H1 (cell line): ENCODE measurements around the gene GRAMD1B. TPM values are rescaled to one million over a fixed set of nuclear protein-coding genes. Genes with fewer than 3 reads are reported as not detected.

Source experiments
- CTCF ChIA-PET: fragments of 300-600 bp; sonication (Branson Sonifier 250); formaldehyde crosslinking; loops from one replicate; lab custom pipeline; 2021; ENCODE audit not compliant: partially characterized antibody; lab: Charles Lee
- POLR2A ChIA-PET: fragments of 300-600 bp; sonication (Branson Sonifier 250); formaldehyde crosslinking; loops from one replicate; lab custom pipeline; 2021; ENCODE audit warnings: inconsistent platforms; ENCODE audit not compliant: partially characterized antibody; lab: Charles Lee
- DNase-seq, 2 experiments: peaks; one replicate each; pipeline versions ENCODE4 v3.0.0 to v3.0.0-alpha.2; 2010 to 2022; ENCODE audit warnings: low spot score in 2 of 2, low read depth in 1 of 2, mixed read lengths in 1 of 2
- FAIRE-seq: peaks from 2 replicates; lab custom pipeline; 2011; peaks lifted over from hg19 to GRCh38; lab: Jason Lieb, UNC
- H2AFZ ChIP-seq: 2 replicates; pipeline ENCODE4 v1.8.1; 2012; ENCODE audit warnings: low read length, inconsistent platforms
- H2AK5ac ChIP-seq: 2 replicates; pipeline ENCODE4 v1.6.1; 2013; ENCODE audit warnings: low read depth, low read length
- H2BK120ac ChIP-seq: replicated peaks from 2 replicates; pipeline ENCODE3; 2013; ENCODE audit warnings: low read depth, low read length, inconsistent platforms
- H2BK12ac ChIP-seq: 2 replicates; pipeline ENCODE4 v1.6.1; 2013; ENCODE audit warnings: low read depth, low read length
- H2BK15ac ChIP-seq: 2 replicates; pipeline ENCODE4 v1.6.1; 2013; ENCODE audit warnings: low read length
- H2BK20ac ChIP-seq: 2 replicates; pipeline ENCODE4 v1.6.1; 2013; ENCODE audit warnings: low read length
- H2BK5ac ChIP-seq: 2 replicates; pipeline ENCODE4 v1.6.1; 2013; ENCODE audit warnings: low read depth, low read length
- H3K14ac ChIP-seq: 2 replicates; pipeline ENCODE4 v1.6.1; 2013; ENCODE audit warnings: inconsistent platforms; ENCODE audit not compliant: insufficient read length
- H3K18ac ChIP-seq: 2 replicates; pipeline ENCODE4 v1.6.1; 2013; ENCODE audit warnings: low read length; ENCODE audit errors: extremely low read depth
- H3K23ac ChIP-seq: 2 replicates; pipeline ENCODE4 v1.6.1; 2013; ENCODE audit warnings: inconsistent platforms; ENCODE audit not compliant: insufficient read length
- H3K23me2 ChIP-seq: 2 replicates; pipeline ENCODE4 v1.6.1; 2013; ENCODE audit warnings: low read depth, low read length
- H3K27ac ChIP-seq: 2 replicates; pipeline ENCODE4 v1.6.1; 2011; ENCODE audit warnings: low read depth, low read length, inconsistent platforms
- H3K27me3 ChIP-seq, 4 experiments: replicated peaks in 1 of 4; 1 replicate in 1 of 4; 2 replicates in 3 of 4; pipeline versions ENCODE4 v1.6.1 to v1.8.1; 2011 to 2013; ENCODE audit warnings: low read length in 3 of 4, mild to moderate bottlenecking in 3 of 4, inconsistent platforms in 2 of 4, mixed read lengths in 2 of 4, moderate library complexity in 1 of 4; ENCODE audit not compliant: control insufficient read depth in 3 of 4, insufficient read depth in 3 of 4; ENCODE audit errors: extremely low read depth in 1 of 4
- H3K36me3 ChIP-seq, 4 experiments: 2 replicates each; pipeline versions ENCODE4 v1.6.1 to v1.8.1; 2011 to 2013; ENCODE audit warnings: mild to moderate bottlenecking in 4 of 4, low read length in 3 of 4, moderate library complexity in 2 of 4, control low read depth in 1 of 4, inconsistent platforms in 1 of 4; ENCODE audit not compliant: insufficient read depth in 4 of 4, control insufficient read depth in 2 of 4
- H3K4ac ChIP-seq: replicated peaks from 2 replicates; pipeline ENCODE3; 2013; ENCODE audit warnings: low read length, low read depth, mixed read lengths, inconsistent platforms; ENCODE audit not compliant: insufficient read length
- H3K4me1 ChIP-seq, 4 experiments: replicated peaks in 1 of 4; 1 replicate in 1 of 4; 2 replicates in 3 of 4; pipeline versions ENCODE4 v1.6.1 to v1.8.1; 2011 to 2013; ENCODE audit warnings: low read length in 3 of 4, inconsistent platforms in 2 of 4, mixed read lengths in 1 of 4; ENCODE audit not compliant: insufficient read depth in 4 of 4, control insufficient read depth in 3 of 4
- H3K4me2 ChIP-seq, 2 experiments: 2 replicates each; pipeline versions ENCODE4 v1.6.1 to v1.8.1; 2011 to 2013; ENCODE audit warnings: low read depth in 2 of 2, low read length in 2 of 2, control low read depth in 1 of 2, inconsistent platforms in 1 of 2, mild to moderate bottlenecking in 1 of 2; ENCODE audit not compliant: insufficient read depth in 1 of 2
- H3K4me3 ChIP-seq, 4 experiments: fragments of 200-600, 300-600 bp in 1 of 4; sonication (generic), shearing (Covaris generic), sonication (Bioruptor Twin) in 1 of 4; 2 replicates each; pipeline versions ENCODE4 v1.5.1 to v1.8.1; 2011 to 2016; ENCODE audit warnings: low read length in 4 of 4, low read depth in 3 of 4, control low read depth in 2 of 4, inconsistent platforms in 2 of 4, mild to moderate bottlenecking in 2 of 4, mixed read lengths in 1 of 4, moderate library complexity in 1 of 4; ENCODE audit not compliant: insufficient read depth in 2 of 4; ENCODE audit errors: extremely low read depth in 1 of 4
- H3K56ac ChIP-seq: replicated peaks from 2 replicates; pipeline ENCODE3; 2013; ENCODE audit warnings: low read depth, mild to moderate bottlenecking, mixed read lengths, low read length, inconsistent platforms; ENCODE audit not compliant: insufficient read length
- H3K79me1 ChIP-seq: 2 replicates; pipeline ENCODE4 v1.6.1; 2013; ENCODE audit warnings: low read depth, low read length, control low read depth
- H3K79me2 ChIP-seq, 2 experiments: 2 replicates each; pipeline versions ENCODE4 v1.6.1 to v1.8.1; 2012 to 2013; ENCODE audit warnings: low read length in 2 of 2, mild to moderate bottlenecking in 2 of 2, inconsistent platforms in 1 of 2; ENCODE audit not compliant: insufficient read depth in 2 of 2, control insufficient read depth in 1 of 2
- H3K9ac ChIP-seq, 4 experiments: replicated peaks in 1 of 4; 1 replicate in 1 of 4; 2 replicates in 3 of 4; pipeline versions ENCODE4 v1.6.1 to v1.8.1; 2011 to 2013; ENCODE audit warnings: low read depth in 3 of 4, low read length in 3 of 4, control low read depth in 2 of 4, mild to moderate bottlenecking in 2 of 4, moderate library complexity in 2 of 4, inconsistent platforms in 1 of 4; ENCODE audit errors: extremely low read depth in 1 of 4
- H3K9me3 ChIP-seq, 2 experiments: 2 replicates each; pipeline versions ENCODE4 v1.6.1 to v1.8.1; 2012 to 2013; ENCODE audit warnings: mild to moderate bottlenecking in 2 of 2, moderate library complexity in 2 of 2, control low read depth in 1 of 2, inconsistent platforms in 1 of 2, low read depth in 1 of 2, low read length in 1 of 2, mixed read lengths in 1 of 2; ENCODE audit not compliant: insufficient read depth in 2 of 2
- H4K20me1 ChIP-seq, 2 experiments: replicated peaks in 1 of 2; 2 replicates each; pipeline versions ENCODE3 to v1.8.1; 2011 to 2013; ENCODE audit warnings: inconsistent platforms in 2 of 2, low read length in 2 of 2, mild to moderate bottlenecking in 1 of 2; ENCODE audit not compliant: insufficient read depth in 2 of 2, control insufficient read depth in 1 of 2
- H4K5ac ChIP-seq: 2 replicates; pipeline ENCODE4 v1.6.1; 2013; ENCODE audit warnings: low read length, low read depth, mixed read lengths, inconsistent platforms; ENCODE audit not compliant: insufficient read length
- H4K8ac ChIP-seq: 2 replicates; pipeline ENCODE4 v1.8.0; 2013; ENCODE audit warnings: mild to moderate bottlenecking, moderate library complexity, low read length, inconsistent platforms; ENCODE audit not compliant: insufficient read depth; ENCODE audit errors: extremely low read depth
- H4K91ac ChIP-seq: replicated peaks from 2 replicates; pipeline ENCODE3; 2013; ENCODE audit warnings: low read length, mixed read lengths, inconsistent platforms; ENCODE audit not compliant: insufficient read length
- BACH1 ChIP-seq: IDR thresholded peaks from 2 replicates; pipeline ENCODE4 v1.6.1; 2012; ENCODE audit warnings: low read length, improper control_type of control experiment
- CREB1 ChIP-seq: IDR thresholded peaks from 2 replicates; pipeline ENCODE4 v1.6.1; 2012; ENCODE audit warnings: inconsistent platforms
- EP300 ChIP-seq, 2 experiments: IDR thresholded peaks; 1 replicate in 1 of 2; 2 replicates in 1 of 2; pipeline ENCODE4 v1.6.1; 2011 to 2012; ENCODE audit warnings: low read depth in 2 of 2, low read length in 2 of 2, mild to moderate bottlenecking in 2 of 2, borderline replicate concordance in 1 of 2, inconsistent platforms in 1 of 2, moderate library complexity in 1 of 2
- RAD21 ChIP-seq, 2 experiments: IDR thresholded peaks in 1 of 2; conservative IDR thresholded peaks in 1 of 2; 2 replicates each; pipeline ENCODE4 v1.6.1; 2011; ENCODE audit warnings: low read depth in 2 of 2, low read length in 2 of 2, improper control_type of control experiment in 1 of 2, inconsistent platforms in 1 of 2, mild to moderate bottlenecking in 1 of 2, moderate library complexity in 1 of 2
- SAP30 ChIP-seq: fragments of 300-600 bp; sonication (generic); IDR thresholded peaks from 2 replicates; pipeline ENCODE4 v1.7.1; 2012; ENCODE audit warnings: low read length, moderate library complexity, mild to moderate bottlenecking, inconsistent platforms; ENCODE audit not compliant: insufficient read depth, insufficient replicate concordance
- SIRT6 ChIP-seq: IDR thresholded peaks from one replicate; pipeline ENCODE4 v1.7.1; 2012; ENCODE audit warnings: low read length, inconsistent platforms
- TAF7 ChIP-seq: optimal IDR thresholded peaks from 2 replicates; pipeline ENCODE3; 2011; ENCODE audit warnings: low read depth, mild to moderate bottlenecking, inconsistent platforms, low read length, moderate library complexity, borderline replicate concordance
- TEAD4 ChIP-seq: IDR thresholded peaks from 2 replicates; pipeline ENCODE4 v1.6.1; 2012; ENCODE audit warnings: low read depth, low read length, inconsistent platforms, mixed read lengths
- WGBS, 2 experiments: shearing (Covaris generic) in 1 of 2; methylation state at CpG; one replicate each; pipeline versions ENCODE4 v1.1.6 to v1.1.7; 2013 to 2015; ENCODE audit warnings: low lambda C conversion rate in 2 of 2, mixed read lengths in 2 of 2, inconsistent platforms in 1 of 2, low coverage in 1 of 2, missing lambda C conversion rate in 1 of 2; ENCODE audit not compliant: insufficient replicate concordance in 2 of 2, insufficient coverage in 1 of 2, insufficient read length in 1 of 2; ENCODE audit errors: extremely low coverage in 1 of 2, missing lambda C conversion rate in 1 of 2; 5-methylcytosine and 5-hydroxymethylcytosine counted together
- polyA plus RNA-seq, 7 experiments: library from polyadenylated mRNA; depleted of rRNA in 3 of 7; stranded (reverse) in 5 of 7; unstranded in 2 of 7; fragments of >200 nt in 5 of 7; fragments of 200-250 nt in 2 of 7; gene quantifications; 1 replicate in 5 of 7; 2 replicates in 1 of 7; 4 replicates in 1 of 7; pipeline versions ENCODE4 v1.2.1 to v1.2.3, GENCODE V29; 2011 to 2013; ENCODE audit warnings: missing spikeins in 2 of 7, mixed read lengths in 2 of 7
- total RNA-seq: library from RNA; stranded (reverse); fragmentation: NEBNext Ultra II Directional; extraction: Animal tissue kit (Norgen Biotek cat#: 25700); gene quantifications from 2 replicates; pipeline ENCODE4 v1.2.1, GENCODE V29; 2021
- TF ChIP-seq, protein P1 (sequence below), 3 experiments: IDR thresholded peaks; 1 replicate in 2 of 3; 2 replicates in 1 of 3; pipeline versions ENCODE4 v1.5.1 to v1.6.1; 2011; ENCODE audit warnings: low read length in 3 of 3, mild to moderate bottlenecking in 3 of 3, inconsistent platforms in 2 of 3, low read depth in 1 of 3, moderate library complexity in 1 of 3; ENCODE audit not compliant: insufficient read depth in 1 of 3; ENCODE audit errors: control extremely low read depth in 1 of 3

Gene GRAMD1B
- total and polyA plus RNA-seq, 2 of the 8 experiments (the other 6 are each of a cell fraction or from before 2014, with no cell fraction given) = 10.1 to 21.2 TPM

DNA sequence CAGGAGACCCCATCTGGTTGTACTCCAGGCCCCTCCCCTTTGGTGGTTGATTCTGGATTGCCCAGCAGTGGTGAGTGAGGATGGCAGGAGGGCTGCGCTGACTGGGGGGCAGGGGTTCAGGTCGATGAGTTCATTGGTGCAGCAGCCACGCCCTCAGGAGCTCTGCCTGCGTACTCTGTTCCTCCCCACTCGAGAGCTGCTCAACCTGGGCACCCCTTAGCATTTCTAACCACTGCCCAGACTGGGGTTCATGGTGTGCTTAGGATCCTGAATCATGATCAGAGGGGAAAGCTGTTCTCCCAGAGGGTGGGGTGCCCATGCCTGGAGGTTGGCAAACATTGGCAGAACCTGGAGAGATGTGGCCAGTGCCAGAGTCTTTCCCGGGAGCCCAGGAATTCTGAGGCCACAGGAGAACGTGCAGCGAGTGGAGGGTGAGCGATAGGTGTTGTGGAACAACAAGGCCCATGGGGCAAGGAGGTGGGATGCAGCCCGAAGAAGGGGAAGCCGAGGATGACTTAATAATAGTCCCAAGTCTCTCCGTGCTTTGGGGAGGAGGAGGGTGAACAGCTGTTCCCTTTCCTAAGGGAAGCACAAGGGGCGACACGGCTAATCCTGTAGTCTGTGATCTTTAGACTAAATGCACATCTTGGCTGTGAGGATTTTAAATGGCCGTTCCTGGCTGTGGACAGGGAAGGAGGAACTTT, 148.9 kb downstream of the GRAMD1B start:
- no peak overlapping the region for H3K4ac ChIP-seq
- H3K79me2 ChIP-seq = no peaks in the 10 kb centered on the region
- H4K20me1 ChIP-seq = peaks cover 0 to 7% of the 10 kb centered on the region in 2 experiments
- no peak overlapping the region for H3K4me3 ChIP-seq
- H3K27me3 ChIP-seq = no peaks in the 10 kb centered on the region; a peak in 1 of 7 replicates
- no peak overlapping the region for H3K9ac ChIP-seq
- ChIA-PET POLR2A (no interaction called here), CTCF (interaction anchor here (0.6 to 4.7 kb wide), 20 partner anchors 9 to 396 kb away, joined by 3 to 43 read pairs (median 10); no protein-coding TSS in a partner anchor)
- H3K4me2 ChIP-seq = no peak overlapping the region
- H3K23ac ChIP-seq = no peak overlapping the region
- WGBS, 2 experiments = 91% methylated on average over 14 of the region's 15 CpGs; no CpG with 5 or more reads in 1 of the 2 experiments
- no peaks in the 10 kb centered on the region for H3K9me3 ChIP-seq
- no peak overlapping the region for H2BK120ac ChIP-seq
- H4K5ac ChIP-seq = no peak overlapping the region
- FAIRE-seq (no peak), DNase-seq (no peak)
- no peak overlapping the region for H2BK5ac ChIP-seq
- H3K56ac ChIP-seq = no peak overlapping the region
- peaks cover 0 to 10% (median 2%) of the 10 kb centered on the region in 4 experiments; a peak in 5 of 7 replicates for H3K4me1 ChIP-seq
- H3K18ac ChIP-seq = no peak overlapping the region
- no peak overlapping the region for H2BK20ac ChIP-seq
- H3K14ac ChIP-seq = no peak overlapping the region
- H4K8ac ChIP-seq = no peak overlapping the region
- H3K36me3 ChIP-seq = no peaks in the 10 kb centered on the region; a peak in 1 of 8 replicates
- no peak overlapping the region for H2AFZ ChIP-seq
- no peak overlapping the region for H3K27ac ChIP-seq
- 0 out of 2 replicates have a peak, but pooled peaks cover 5% of the 10 kb centered on the region for H3K79me1 ChIP-seq
- no peak overlapping the region for H4K91ac ChIP-seq
- H2BK15ac ChIP-seq = no peak overlapping the region
- no peak overlapping the region for H2BK12ac ChIP-seq
- no peak overlapping the region for H2AK5ac ChIP-seq
- H3K23me2 ChIP-seq = peaks cover 4% of the 10 kb centered on the region; the same call in 1 of the 2 replicates
- TF ChIP-seq SAP30 (no peak), RAD21 (IDR thresholded peaks at IDR 0.05 in 1 of 2, conservative IDR thresholded peaks at IDR 0.05 in 1 of 2; ENCODE audit: low read depth in 2 of 2, low read length in 2 of 2) (no peak), BACH1 (no peak), SIRT6 (no peak), CREB1 (no peak), TEAD4 (no peak), TAF7 (no peak), EP300 (IDR thresholded peaks at IDR 0.05; ENCODE audit: borderline replicate concordance in 1 of 2, low read depth in 2 of 2, low read length in 2 of 2) (no peak)
- TF ChIP-seq, protein P1, sequence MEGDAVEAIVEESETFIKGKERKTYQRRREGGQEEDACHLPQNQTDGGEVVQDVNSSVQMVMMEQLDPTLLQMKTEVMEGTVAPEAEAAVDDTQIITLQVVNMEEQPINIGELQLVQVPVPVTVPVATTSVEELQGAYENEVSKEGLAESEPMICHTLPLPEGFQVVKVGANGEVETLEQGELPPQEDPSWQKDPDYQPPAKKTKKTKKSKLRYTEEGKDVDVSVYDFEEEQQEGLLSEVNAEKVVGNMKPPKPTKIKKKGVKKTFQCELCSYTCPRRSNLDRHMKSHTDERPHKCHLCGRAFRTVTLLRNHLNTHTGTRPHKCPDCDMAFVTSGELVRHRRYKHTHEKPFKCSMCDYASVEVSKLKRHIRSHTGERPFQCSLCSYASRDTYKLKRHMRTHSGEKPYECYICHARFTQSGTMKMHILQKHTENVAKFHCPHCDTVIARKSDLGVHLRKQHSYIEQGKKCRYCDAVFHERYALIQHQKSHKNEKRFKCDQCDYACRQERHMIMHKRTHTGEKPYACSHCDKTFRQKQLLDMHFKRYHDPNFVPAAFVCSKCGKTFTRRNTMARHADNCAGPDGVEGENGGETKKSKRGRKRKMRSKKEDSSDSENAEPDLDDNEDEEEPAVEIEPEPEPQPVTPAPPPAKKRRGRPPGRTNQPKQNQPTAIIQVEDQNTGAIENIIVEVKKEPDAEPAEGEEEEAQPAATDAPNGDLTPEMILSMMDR (IDR thresholded peaks at IDR 0.05; ENCODE audit: control extremely low read depth in 1 of 3, insufficient read depth in 1 of 3, low read depth in 1 of 3, low read length in 3 of 3) = no peak
